ENCODE measurements around the gene KDM8. TPM values are rescaled to one million over a fixed set of nuclear protein-coding genes. Genes with fewer than 3 reads are reported as not detected.

The KDM8 gene
- total RNA-seq, 1 experiment from 2014 or later: 5.3 TPM

- TF ChIP-seq REST (IDR thresholded peaks at IDR 0.05; ENCODE audit: low read depth) (no peak), ELF1 (IDR thresholded peaks at IDR 0.05; ENCODE audit: borderline replicate concordance, low read depth) (no peak)
Measured at GRCh38 chr16:27264151-27264550, 60.8 kb downstream of the KDM8 start (continued).

GRCh38 chr16:27265982-27266381 is 62.7 kb downstream of the KDM8 start:
- peaks cover 34 to 79% of the 10 kb centered on the region in 2 experiments for H3K4me1 ChIP-seq (ENCODE audit: control insufficient read depth in 1 of 2, insufficient read depth in 2 of 2, low read length in 2 of 2)
- ATAC-seq: no peak
- POLR2A ChIA-PET: no interaction called here

More at GRCh38 chr16:27265982-27266381, 62.7 kb downstream of the KDM8 start:
- Histone ChIP-seq H3K9me3 (ENCODE audit: control insufficient read depth in 1 of 2, insufficient read depth in 1 of 2, low read depth in 1 of 2, low read length in 2 of 2) (no peaks in the 10 kb centered on the region), H3K27ac (ENCODE audit: low read depth, low read length) (no peak overlapping the region), H3K36me3 (ENCODE audit: control insufficient read depth in 1 of 2, insufficient read depth in 2 of 2, low read length in 2 of 2) (no peaks in the 10 kb centered on the region), H3K9me2 (ENCODE audit: insufficient read depth) (no peaks in the 10 kb centered on the region), H3K4me3 (replicated peaks in 1 of 2; ENCODE audit: low read depth in 1 of 2, low read length in 2 of 2) (no peak overlapping the region), H3K79me2 (ENCODE audit: insufficient read depth, low read length) (peaks cover 20% of the 10 kb centered on the region; the same call in 1 of the 2 replicates), H3K27me3 (ENCODE audit: insufficient read depth, low read length) (no peaks in the 10 kb centered on the region), H3K9ac (ENCODE audit: low read length) (no peak overlapping the region), H4K20me1 (ENCODE audit: insufficient read depth) (no peaks in the 10 kb centered on the region), H2AFZ (ENCODE audit: low read depth, low read length, poor library complexity, severe bottlenecking) (no peak overlapping the region), H3K4me2 (ENCODE audit: low read length) (no peak overlapping the region)
- intact Hi-C loops (cut with micrococcal nuclease): loop anchor here (5.0 kb wide), 1 partner anchor 51 kb away; no protein-coding TSS in a partner anchor
- RAD21 ChIA-PET (ENCODE audit: low non-redundant PET in 1 of 2, low total read pairs in 2 of 2, uncharacterized antibody in 2 of 2, unreplicated experiment in 2 of 2): no interaction called here
- TF ChIP-seq EZH2 (IDR thresholded peaks at IDR 0.05): no peak
- DNase-seq (ENCODE audit: low read depth, low spot score): no peak
- BruUV-seq (replicated peaks): no TSS peak
- CTCF ChIA-PET: no interaction called here

Measured in HCT116 (cell line).